ENCODE data around the gene SFTA2. TPM values are rescaled to one million over a fixed set of nuclear protein-coding genes. Genes with fewer than 3 reads are reported as not detected.

Gene SFTA2
- total RNA-seq, 2 donors from 2014 or later: not detected

DNA sequence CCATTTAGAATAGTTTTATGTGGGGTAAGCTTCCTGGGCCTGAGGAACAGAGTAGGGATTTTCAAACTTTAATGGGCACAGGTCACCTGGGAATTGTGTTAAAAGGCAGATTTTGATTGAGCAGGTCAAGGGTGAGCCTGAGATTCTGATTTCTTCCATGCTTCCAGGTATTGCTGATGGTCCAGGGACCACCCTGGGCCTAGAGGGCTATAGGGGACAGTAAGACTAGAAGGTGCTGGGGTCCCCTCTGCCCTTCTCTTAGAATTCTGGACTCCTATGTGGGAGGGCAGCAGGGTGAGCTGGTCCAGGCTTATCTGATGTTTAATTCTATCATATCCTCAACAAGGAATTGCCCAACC lies 45.1 kb downstream of the SFTA2 start:
- no peaks in the 10 kb centered on the region for H3K9me3 Mint-ChIP-seq
- TF ChIP-seq, protein P1, sequence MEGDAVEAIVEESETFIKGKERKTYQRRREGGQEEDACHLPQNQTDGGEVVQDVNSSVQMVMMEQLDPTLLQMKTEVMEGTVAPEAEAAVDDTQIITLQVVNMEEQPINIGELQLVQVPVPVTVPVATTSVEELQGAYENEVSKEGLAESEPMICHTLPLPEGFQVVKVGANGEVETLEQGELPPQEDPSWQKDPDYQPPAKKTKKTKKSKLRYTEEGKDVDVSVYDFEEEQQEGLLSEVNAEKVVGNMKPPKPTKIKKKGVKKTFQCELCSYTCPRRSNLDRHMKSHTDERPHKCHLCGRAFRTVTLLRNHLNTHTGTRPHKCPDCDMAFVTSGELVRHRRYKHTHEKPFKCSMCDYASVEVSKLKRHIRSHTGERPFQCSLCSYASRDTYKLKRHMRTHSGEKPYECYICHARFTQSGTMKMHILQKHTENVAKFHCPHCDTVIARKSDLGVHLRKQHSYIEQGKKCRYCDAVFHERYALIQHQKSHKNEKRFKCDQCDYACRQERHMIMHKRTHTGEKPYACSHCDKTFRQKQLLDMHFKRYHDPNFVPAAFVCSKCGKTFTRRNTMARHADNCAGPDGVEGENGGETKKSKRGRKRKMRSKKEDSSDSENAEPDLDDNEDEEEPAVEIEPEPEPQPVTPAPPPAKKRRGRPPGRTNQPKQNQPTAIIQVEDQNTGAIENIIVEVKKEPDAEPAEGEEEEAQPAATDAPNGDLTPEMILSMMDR (conservative IDR thresholded peaks at IDR 0.05): no peak
- DNase-seq: no peak
- Histone ChIP-seq H3K9me3 (ENCODE audit: control insufficient read depth, low read length) (no peaks in the 10 kb centered on the region), H3K4me3 (ENCODE audit: low read length) (no peak overlapping the region), H3K9ac (ENCODE audit: extremely low read depth, low read length, poor library complexity, severe bottlenecking) (no peak overlapping the region), H3K4me1 (ENCODE audit: control insufficient read depth, insufficient read depth, low read length) (peaks cover 13% of the 10 kb centered on the region), H3K27me3 (ENCODE audit: control insufficient read depth, insufficient read depth, low read length, poor library complexity, severe bottlenecking) (no peaks in the 10 kb centered on the region), H3K36me3 (ENCODE audit: control insufficient read depth, insufficient read depth, low read length) (peaks cover 25% of the 10 kb centered on the region), H3K27ac (ENCODE audit: low read depth, low read length) (peak overlapping the region; percentile 97)
- peak overlapping the region; percentile 79 for H3K4me3 Mint-ChIP-seq
- peak overlapping the region; percentile 81 for H3K27ac Mint-ChIP-seq
- peaks cover 42% of the 10 kb centered on the region for H3K4me1 Mint-ChIP-seq
- H3K36me3 Mint-ChIP-seq (ENCODE audit: low read depth): peaks cover 26% of the 10 kb centered on the region
- no peaks in the 10 kb centered on the region for H3K27me3 Mint-ChIP-seq (ENCODE audit: insufficient read depth)

DNA sequence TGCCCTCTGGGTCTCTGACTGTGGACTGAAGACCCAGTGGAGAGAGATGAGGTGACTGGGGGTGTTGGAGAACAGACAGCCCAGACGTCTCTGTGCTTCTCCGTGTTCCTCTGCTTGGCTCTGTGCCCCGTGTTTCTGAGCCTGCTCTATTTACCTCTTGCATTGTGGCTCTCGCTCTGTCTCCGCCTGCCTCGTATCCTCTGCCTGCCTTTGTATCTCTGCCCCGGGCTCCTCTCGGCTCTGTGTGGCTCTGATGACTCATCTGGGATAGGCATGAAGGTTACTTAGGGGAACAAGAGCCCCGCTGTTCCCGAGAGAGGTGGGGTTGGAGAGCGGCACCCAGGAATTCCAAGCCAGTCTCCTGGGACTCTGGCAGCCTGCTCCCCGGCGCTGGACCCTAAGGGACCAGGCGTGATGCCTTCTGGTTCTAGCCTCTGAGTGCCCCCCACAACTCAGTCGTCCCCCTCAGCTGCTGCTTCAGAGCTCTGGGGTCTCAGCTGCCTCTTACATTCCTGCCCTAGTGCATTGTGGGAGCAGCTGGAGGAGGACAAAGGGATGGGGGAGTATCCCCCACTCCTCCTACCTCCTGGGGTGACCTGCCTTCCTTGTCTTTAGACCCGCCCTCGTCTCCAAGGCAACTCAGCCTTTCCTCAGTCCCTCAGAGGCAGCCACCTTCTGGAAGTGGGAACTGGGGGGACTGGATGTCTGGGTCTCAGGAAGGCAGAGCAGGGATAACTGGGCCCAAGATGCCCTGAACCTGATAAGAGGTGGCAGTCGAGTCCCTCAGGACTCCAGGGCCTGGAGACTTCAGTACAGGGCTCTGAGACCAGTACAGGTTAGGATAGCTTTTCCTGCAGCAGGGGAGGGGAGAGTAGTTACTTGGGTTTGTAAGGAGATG lies 45.7 kb downstream of the SFTA2 start:
- H3K27ac Mint-ChIP-seq: peak overlapping the region; percentile 81
- peaks cover 48% of the 10 kb centered on the region for H3K4me1 Mint-ChIP-seq
- H3K9me3 Mint-ChIP-seq: no peaks in the 10 kb centered on the region
- H3K27me3 Mint-ChIP-seq (ENCODE audit: insufficient read depth): no peaks in the 10 kb centered on the region
- H3K9me3 ChIP-seq (ENCODE audit: control insufficient read depth, low read length): no peaks in the 10 kb centered on the region
- peaks cover 13% of the 10 kb centered on the region for H3K4me1 ChIP-seq (ENCODE audit: control insufficient read depth, insufficient read depth, low read length)
- H3K27ac ChIP-seq (ENCODE audit: low read depth, low read length): peak overlapping the region; percentile 97
- H3K36me3 ChIP-seq (ENCODE audit: control insufficient read depth, insufficient read depth, low read length): peaks cover 24% of the 10 kb centered on the region
- no peaks in the 10 kb centered on the region for H3K27me3 ChIP-seq (ENCODE audit: control insufficient read depth, insufficient read depth, low read length, poor library complexity, severe bottlenecking)
- H3K36me3 Mint-ChIP-seq (ENCODE audit: low read depth): peaks cover 23% of the 10 kb centered on the region
- H3K4me3 ChIP-seq (ENCODE audit: low read length): peak overlapping the region; percentile 90
- peak overlapping the region; percentile 39 for H3K9ac ChIP-seq (ENCODE audit: extremely low read depth, low read length, poor library complexity, severe bottlenecking)
- DNase-seq: peak; percentile 94
- H3K4me3 Mint-ChIP-seq: peak overlapping the region; percentile 79
- TF ChIP-seq, protein P1 (conservative IDR thresholded peaks at IDR 0.05): no peak
- WGBS, 2 experiments (ENCODE audit: insufficient coverage in 1 of 2, insufficient read length in 1 of 2): 11 to 17% methylated on average over 12 to 18 of the region's 18 CpGs

DNA sequence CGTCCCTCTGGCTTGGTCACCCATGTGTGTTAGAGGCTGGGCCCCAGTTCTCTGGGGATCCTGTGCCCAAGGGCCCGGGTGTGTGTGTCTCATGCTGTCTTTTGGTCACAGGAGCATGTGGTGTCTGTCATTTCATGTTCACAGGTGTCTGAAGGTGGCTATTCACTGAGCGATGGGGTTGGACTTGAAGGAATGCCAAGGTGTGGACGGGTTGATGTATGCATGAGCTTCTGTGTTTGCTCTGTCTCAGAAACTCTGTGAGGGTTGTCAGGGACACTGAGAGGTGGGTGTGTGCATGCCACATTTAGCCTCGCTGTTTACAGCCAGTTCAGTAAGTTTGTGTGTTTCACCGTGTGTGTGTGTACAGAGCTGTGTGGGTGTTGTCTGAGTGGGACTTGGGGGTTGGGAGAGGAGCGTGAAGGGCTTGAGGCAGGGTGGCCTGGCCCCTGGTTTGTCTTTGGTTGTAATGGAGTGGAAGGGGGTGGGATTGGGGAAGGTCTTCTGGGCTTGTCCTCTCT lies 46.4 kb downstream of the SFTA2 start:
- peak overlapping the region; percentile 97 for H3K27ac ChIP-seq (ENCODE audit: low read depth, low read length)
- Mint-ChIP-seq H3K27me3 (ENCODE audit: insufficient read depth) (no peaks in the 10 kb centered on the region), H3K36me3 (ENCODE audit: low read depth) (peaks cover 20% of the 10 kb centered on the region), H3K4me1 (peaks cover 53% of the 10 kb centered on the region), H3K9me3 (no peaks in the 10 kb centered on the region), H3K27ac (peak overlapping the region; percentile 81), H3K4me3 (peak overlapping the region; percentile 79)
- peaks cover 13% of the 10 kb centered on the region for H3K4me1 ChIP-seq (ENCODE audit: control insufficient read depth, insufficient read depth, low read length)
- TF ChIP-seq, protein P1 (conservative IDR thresholded peaks at IDR 0.05): no peak
- H3K9ac ChIP-seq (ENCODE audit: extremely low read depth, low read length, poor library complexity, severe bottlenecking): peak overlapping the region; percentile 39
- no peaks in the 10 kb centered on the region for H3K27me3 ChIP-seq (ENCODE audit: control insufficient read depth, insufficient read depth, low read length, poor library complexity, severe bottlenecking)
- no peaks in the 10 kb centered on the region for H3K9me3 ChIP-seq (ENCODE audit: control insufficient read depth, low read length)
- WGBS, 2 experiments (ENCODE audit: insufficient coverage in 1 of 2, insufficient read length in 1 of 2): 32% methylated on average over 2 to 7 of the region's 7 CpGs
- no peak for DNase-seq
- peak overlapping the region; percentile 90 for H3K4me3 ChIP-seq (ENCODE audit: low read length)
- H3K36me3 ChIP-seq (ENCODE audit: control insufficient read depth, insufficient read depth, low read length): peaks cover 17% of the 10 kb centered on the region

Data from endodermal cell (in vitro differentiated cells).